HepG2 (cell line): ENCODE measurements around the gene PHIP. TPM values are rescaled to one million over a fixed set of nuclear protein-coding genes. Genes with fewer than 3 reads are reported as not detected.
A peak's percentile ranks its signal among the peaks of the same experiment; 100 is the strongest.

Experiments used
- GATAD1 ChIP-seq: IDR thresholded peaks from 2 replicates; pipeline ENCODE4 v1.6.1; 2016; ENCODE audit warnings: missing genetic modification reagents, missing compliant biosample characterization
- GPN1 ChIP-seq: sonication (generic); formaldehyde crosslinking; IDR thresholded peaks from 2 replicates; pipeline ENCODE4 v1.5.1; 2020; ENCODE audit warnings: missing genetic modification reagents, borderline replicate concordance
- KDM6A ChIP-seq: IDR thresholded peaks from 2 replicates; pipeline ENCODE4 v1.6.1; 2016; ENCODE audit warnings: low read depth
- KLF9 ChIP-seq: IDR thresholded peaks from 2 replicates; pipeline ENCODE4 v1.6.1; 2016; ENCODE audit warnings: low read depth
- MXD4 ChIP-seq: IDR thresholded peaks from 2 replicates; pipeline ENCODE4 v1.6.1; 2016; ENCODE audit warnings: mild to moderate bottlenecking, missing biosample characterization, missing genetic modification reagents
- NR2F1 ChIP-seq, 2 experiments: fragments of 450-650 bp in 1 of 2; formaldehyde crosslinking in 1 of 2; IDR thresholded peaks; 2 replicates each; pipeline versions ENCODE4 v1.5.0 to v1.6.1; 2016 to 2020; ENCODE audit warnings: mild to moderate bottlenecking in 1 of 2, missing compliant biosample characterization in 1 of 2, missing genetic modification reagents in 1 of 2, moderate library complexity in 1 of 2
- PAF1 ChIP-seq: IDR thresholded peaks from 2 replicates; pipeline ENCODE4 v1.6.1; 2016; ENCODE audit warnings: missing genetic modification reagents, missing compliant biosample characterization
- SETDB1 ChIP-seq: sonication (generic); formaldehyde crosslinking; IDR thresholded peaks from 2 replicates; pipeline ENCODE4 v1.5.1; 2020; ENCODE audit warnings: missing genetic modification reagents, mild to moderate bottlenecking, borderline replicate concordance
- TARDBP ChIP-seq: sonication (generic); formaldehyde crosslinking; IDR thresholded peaks from 2 replicates; pipeline ENCODE4 v1.8.0; 2022; ENCODE audit warnings: mild to moderate bottlenecking, missing genetic modification reagents
- ZNF3 ChIP-seq: IDR thresholded peaks from 2 replicates; pipeline ENCODE4 v1.7.0; 2017; ENCODE audit warnings: inconsistent platforms
- ZNF883 ChIP-seq: sonication (generic); formaldehyde crosslinking; IDR thresholded peaks from 2 replicates; pipeline ENCODE4 v1.5.1; 2020; ENCODE audit warnings: mild to moderate bottlenecking, missing genetic modification reagents; ENCODE audit errors: not compliant biosample characterization
- polyA plus RNA-seq, 8 experiments: library from polyadenylated mRNA; depleted of rRNA in 3 of 8; stranded (reverse) in 7 of 8; unstranded in 1 of 8; fragments of >200 nt; fragmentation: Illumina TruSeq in 4 of 8; extraction: Trizol in 4 of 8; gene quantifications; 2 replicates each; pipeline versions ENCODE4 v1.2.1 to v1.2.3, GENCODE V29; 2011 to 2016; ENCODE audit warnings: low read depth in 4 of 8, missing spikeins in 1 of 8, mixed read lengths in 1 of 8; ENCODE audit not compliant: insufficient read depth in 1 of 8
- total RNA-seq, 5 experiments: library from RNA; depleted of rRNA; stranded (reverse); fragments of >200 nt; fragmentation: Illumina TruSeq; extraction: Trizol; gene quantifications; 2 replicates each; pipeline ENCODE4 v1.2.3, GENCODE V29; 2016; ENCODE audit warnings: low read depth in 1 of 5
- TF ChIP-seq, protein P1 (sequence below): sonication (generic); formaldehyde crosslinking; IDR thresholded peaks from 2 replicates; pipeline ENCODE4 v1.4.0; 2020; ENCODE audit warnings: missing genetic modification reagents
- TF ChIP-seq, protein P2 (sequence below): IDR thresholded peaks from 2 replicates; pipeline ENCODE4 v1.6.1; 2016; ENCODE audit warnings: low read depth, borderline replicate concordance
- TF ChIP-seq, protein P3 (sequence below), 2 experiments: sonication (generic) in 1 of 2; formaldehyde crosslinking in 1 of 2; IDR thresholded peaks; 2 replicates each; pipeline versions ENCODE4 v1.6.1 to v1.9.0; 2014 to 2022; ENCODE audit warnings: antibody characterized with exemption in 1 of 2, borderline replicate concordance in 1 of 2, inconsistent platforms in 1 of 2, low read depth in 1 of 2, missing genetic modification reagents in 1 of 2
- TF ChIP-seq, protein P4 (sequence below): sonication (generic); formaldehyde crosslinking; IDR thresholded peaks from 2 replicates; pipeline ENCODE4 v1.8.0; 2022; ENCODE audit warnings: low read depth, missing genetic modification reagents

Gene PHIP
- total and polyA plus RNA-seq, 2 of the 13 experiments (the other 11 are each of a cell fraction or from before 2014, with no cell fraction given): 6.5 to 23.5 TPM

DNA sequence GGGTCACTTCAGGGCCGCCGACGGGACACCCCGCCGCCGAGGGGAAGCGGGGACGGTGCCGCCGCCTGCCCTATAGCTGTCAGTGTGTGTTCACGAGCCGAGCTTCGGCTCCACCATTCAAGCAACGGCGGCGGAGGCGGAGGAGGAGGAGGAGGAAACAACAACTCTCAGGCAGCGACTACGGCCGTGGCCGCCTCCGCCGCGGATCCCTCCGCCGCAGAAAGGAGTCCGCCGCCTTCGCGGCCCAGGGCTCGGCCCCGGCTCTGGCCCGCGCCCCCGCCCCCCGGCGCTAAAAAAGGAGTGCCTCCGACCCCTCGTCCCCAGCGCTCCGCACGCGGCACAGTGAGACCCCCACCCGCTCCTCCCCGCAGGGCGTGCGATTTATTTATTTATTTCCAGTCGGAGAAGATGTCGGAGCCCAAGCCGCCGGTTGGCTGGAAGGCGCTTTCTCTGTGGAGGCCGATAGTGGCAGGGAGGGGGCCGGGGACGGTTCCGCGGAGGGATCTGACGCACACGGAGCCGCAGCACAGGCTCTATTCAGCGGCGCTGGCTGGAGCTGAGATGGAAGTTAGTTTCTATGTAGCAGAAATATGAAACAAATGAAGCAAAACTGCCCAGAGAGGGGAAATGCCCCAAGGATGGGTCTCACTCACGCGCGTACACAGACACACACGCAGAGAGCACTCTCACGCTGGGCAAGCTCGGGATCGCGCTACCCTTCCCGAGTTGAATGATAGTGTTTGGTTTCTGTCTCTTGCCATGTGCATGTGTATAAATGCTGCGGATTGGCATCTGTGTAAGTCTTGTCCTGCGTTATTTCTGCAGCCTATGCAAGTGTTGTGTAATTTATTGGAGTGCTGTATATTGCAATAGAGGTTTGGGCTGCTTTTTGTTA is at the start of gene PHIP (continued):
- TF ChIP-seq, protein P1, sequence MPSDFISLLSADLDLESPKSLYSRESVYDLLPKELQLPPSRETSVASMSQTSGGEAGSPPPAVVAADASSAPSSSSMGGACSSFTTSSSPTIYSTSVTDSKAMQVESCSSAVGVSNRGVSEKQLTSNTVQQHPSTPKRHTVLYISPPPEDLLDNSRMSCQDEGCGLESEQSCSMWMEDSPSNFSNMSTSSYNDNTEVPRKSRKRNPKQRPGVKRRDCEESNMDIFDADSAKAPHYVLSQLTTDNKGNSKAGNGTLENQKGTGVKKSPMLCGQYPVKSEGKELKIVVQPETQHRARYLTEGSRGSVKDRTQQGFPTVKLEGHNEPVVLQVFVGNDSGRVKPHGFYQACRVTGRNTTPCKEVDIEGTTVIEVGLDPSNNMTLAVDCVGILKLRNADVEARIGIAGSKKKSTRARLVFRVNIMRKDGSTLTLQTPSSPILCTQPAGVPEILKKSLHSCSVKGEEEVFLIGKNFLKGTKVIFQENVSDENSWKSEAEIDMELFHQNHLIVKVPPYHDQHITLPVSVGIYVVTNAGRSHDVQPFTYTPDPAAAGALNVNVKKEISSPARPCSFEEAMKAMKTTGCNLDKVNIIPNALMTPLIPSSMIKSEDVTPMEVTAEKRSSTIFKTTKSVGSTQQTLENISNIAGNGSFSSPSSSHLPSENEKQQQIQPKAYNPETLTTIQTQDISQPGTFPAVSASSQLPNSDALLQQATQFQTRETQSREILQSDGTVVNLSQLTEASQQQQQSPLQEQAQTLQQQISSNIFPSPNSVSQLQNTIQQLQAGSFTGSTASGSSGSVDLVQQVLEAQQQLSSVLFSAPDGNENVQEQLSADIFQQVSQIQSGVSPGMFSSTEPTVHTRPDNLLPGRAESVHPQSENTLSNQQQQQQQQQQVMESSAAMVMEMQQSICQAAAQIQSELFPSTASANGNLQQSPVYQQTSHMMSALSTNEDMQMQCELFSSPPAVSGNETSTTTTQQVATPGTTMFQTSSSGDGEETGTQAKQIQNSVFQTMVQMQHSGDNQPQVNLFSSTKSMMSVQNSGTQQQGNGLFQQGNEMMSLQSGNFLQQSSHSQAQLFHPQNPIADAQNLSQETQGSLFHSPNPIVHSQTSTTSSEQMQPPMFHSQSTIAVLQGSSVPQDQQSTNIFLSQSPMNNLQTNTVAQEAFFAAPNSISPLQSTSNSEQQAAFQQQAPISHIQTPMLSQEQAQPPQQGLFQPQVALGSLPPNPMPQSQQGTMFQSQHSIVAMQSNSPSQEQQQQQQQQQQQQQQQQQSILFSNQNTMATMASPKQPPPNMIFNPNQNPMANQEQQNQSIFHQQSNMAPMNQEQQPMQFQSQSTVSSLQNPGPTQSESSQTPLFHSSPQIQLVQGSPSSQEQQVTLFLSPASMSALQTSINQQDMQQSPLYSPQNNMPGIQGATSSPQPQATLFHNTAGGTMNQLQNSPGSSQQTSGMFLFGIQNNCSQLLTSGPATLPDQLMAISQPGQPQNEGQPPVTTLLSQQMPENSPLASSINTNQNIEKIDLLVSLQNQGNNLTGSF (CRISPR knock-in tag): no peak; the same call in 1 of the 2 replicates
- no peak for TF ChIP-seq GPN1 (CRISPR knock-in tag)
- TF ChIP-seq TARDBP (CRISPR knock-in tag): peak; percentile 70
- TF ChIP-seq, protein P2, sequence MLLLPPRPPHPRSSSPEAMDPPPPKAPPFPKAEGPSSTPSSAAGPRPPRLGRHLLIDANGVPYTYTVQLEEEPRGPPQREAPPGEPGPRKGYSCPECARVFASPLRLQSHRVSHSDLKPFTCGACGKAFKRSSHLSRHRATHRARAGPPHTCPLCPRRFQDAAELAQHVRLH (CRISPR knock-in tag): peak; percentile 41; the same call in 1 of the 2 replicates
- TF ChIP-seq MXD4: no peak; the same call in 1 of the 2 replicates
- TF ChIP-seq KLF9 (CRISPR knock-in tag): no peak
- TF ChIP-seq ZNF3: no peak
- TF ChIP-seq, protein P3, sequence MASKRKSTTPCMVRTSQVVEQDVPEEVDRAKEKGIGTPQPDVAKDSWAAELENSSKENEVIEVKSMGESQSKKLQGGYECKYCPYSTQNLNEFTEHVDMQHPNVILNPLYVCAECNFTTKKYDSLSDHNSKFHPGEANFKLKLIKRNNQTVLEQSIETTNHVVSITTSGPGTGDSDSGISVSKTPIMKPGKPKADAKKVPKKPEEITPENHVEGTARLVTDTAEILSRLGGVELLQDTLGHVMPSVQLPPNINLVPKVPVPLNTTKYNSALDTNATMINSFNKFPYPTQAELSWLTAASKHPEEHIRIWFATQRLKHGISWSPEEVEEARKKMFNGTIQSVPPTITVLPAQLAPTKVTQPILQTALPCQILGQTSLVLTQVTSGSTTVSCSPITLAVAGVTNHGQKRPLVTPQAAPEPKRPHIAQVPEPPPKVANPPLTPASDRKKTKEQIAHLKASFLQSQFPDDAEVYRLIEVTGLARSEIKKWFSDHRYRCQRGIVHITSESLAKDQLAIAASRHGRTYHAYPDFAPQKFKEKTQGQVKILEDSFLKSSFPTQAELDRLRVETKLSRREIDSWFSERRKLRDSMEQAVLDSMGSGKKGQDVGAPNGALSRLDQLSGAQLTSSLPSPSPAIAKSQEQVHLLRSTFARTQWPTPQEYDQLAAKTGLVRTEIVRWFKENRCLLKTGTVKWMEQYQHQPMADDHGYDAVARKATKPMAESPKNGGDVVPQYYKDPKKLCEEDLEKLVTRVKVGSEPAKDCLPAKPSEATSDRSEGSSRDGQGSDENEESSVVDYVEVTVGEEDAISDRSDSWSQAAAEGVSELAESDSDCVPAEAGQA (IDR thresholded peaks at IDR 0.05; ENCODE audit: low read depth): peak; percentile 60; the same call in 1 of the 2 replicates
- TF ChIP-seq, protein P3 (CRISPR knock-in tag; IDR thresholded peaks at IDR 0.05; ENCODE audit: borderline replicate concordance): no peak
- TF ChIP-seq SETDB1 (CRISPR knock-in tag): no peak
- TF ChIP-seq KDM6A (CRISPR knock-in tag): no peak
- TF ChIP-seq ZNF883: peak; percentile 89
- TF ChIP-seq NR2F1 (CRISPR knock-in tag; IDR thresholded peaks at IDR 0.05): peak in 1 of 2 experiments; percentile 42; a peak in 1 of 4 replicates
- TF ChIP-seq PAF1 (CRISPR knock-in tag): no peak
- TF ChIP-seq, protein P4, sequence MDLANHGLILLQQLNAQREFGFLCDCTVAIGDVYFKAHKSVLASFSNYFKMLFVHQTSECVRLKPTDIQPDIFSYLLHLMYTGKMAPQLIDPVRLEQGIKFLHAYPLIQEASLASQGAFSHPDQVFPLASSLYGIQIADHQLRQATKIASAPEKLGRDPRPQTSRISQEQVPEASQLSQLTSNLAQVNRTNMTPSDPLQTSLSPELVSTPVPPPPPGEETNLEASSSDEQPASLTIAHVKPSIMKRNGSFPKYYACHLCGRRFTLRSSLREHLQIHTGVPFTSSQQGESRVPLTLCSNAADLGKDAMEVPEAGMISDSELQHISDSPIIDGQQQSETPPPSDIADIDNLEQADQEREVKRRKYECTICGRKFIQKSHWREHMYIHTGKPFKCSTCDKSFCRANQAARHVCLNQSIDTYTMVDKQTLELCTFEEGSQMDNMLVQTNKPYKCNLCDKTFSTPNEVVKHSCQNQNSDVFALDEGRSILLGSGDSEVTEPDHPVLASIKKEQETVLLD (CRISPR knock-in tag): peak; percentile 46; the same call in 1 of the 2 replicates
- TF ChIP-seq GATAD1 (CRISPR knock-in tag): peak; percentile 52; the same call in 1 of the 2 replicates
